SKM-1 treated with dmso at 0.1 percent for 144 hours (cell line): Measurements from ENCODE around the gene ERCC6L.

Experiments used
- DNase-seq: peaks from one replicate; lab custom pipeline; 2025; ENCODE audit not compliant: unreplicated experiment; lab: John Stamatoyannopoulos, UW

ERCC6L gene, protein sequence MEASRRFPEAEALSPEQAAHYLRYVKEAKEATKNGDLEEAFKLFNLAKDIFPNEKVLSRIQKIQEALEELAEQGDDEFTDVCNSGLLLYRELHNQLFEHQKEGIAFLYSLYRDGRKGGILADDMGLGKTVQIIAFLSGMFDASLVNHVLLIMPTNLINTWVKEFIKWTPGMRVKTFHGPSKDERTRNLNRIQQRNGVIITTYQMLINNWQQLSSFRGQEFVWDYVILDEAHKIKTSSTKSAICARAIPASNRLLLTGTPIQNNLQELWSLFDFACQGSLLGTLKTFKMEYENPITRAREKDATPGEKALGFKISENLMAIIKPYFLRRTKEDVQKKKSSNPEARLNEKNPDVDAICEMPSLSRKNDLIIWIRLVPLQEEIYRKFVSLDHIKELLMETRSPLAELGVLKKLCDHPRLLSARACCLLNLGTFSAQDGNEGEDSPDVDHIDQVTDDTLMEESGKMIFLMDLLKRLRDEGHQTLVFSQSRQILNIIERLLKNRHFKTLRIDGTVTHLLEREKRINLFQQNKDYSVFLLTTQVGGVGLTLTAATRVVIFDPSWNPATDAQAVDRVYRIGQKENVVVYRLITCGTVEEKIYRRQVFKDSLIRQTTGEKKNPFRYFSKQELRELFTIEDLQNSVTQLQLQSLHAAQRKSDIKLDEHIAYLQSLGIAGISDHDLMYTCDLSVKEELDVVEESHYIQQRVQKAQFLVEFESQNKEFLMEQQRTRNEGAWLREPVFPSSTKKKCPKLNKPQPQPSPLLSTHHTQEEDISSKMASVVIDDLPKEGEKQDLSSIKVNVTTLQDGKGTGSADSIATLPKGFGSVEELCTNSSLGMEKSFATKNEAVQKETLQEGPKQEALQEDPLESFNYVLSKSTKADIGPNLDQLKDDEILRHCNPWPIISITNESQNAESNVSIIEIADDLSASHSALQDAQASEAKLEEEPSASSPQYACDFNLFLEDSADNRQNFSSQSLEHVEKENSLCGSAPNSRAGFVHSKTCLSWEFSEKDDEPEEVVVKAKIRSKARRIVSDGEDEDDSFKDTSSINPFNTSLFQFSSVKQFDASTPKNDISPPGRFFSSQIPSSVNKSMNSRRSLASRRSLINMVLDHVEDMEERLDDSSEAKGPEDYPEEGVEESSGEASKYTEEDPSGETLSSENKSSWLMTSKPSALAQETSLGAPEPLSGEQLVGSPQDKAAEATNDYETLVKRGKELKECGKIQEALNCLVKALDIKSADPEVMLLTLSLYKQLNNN

DNA sequence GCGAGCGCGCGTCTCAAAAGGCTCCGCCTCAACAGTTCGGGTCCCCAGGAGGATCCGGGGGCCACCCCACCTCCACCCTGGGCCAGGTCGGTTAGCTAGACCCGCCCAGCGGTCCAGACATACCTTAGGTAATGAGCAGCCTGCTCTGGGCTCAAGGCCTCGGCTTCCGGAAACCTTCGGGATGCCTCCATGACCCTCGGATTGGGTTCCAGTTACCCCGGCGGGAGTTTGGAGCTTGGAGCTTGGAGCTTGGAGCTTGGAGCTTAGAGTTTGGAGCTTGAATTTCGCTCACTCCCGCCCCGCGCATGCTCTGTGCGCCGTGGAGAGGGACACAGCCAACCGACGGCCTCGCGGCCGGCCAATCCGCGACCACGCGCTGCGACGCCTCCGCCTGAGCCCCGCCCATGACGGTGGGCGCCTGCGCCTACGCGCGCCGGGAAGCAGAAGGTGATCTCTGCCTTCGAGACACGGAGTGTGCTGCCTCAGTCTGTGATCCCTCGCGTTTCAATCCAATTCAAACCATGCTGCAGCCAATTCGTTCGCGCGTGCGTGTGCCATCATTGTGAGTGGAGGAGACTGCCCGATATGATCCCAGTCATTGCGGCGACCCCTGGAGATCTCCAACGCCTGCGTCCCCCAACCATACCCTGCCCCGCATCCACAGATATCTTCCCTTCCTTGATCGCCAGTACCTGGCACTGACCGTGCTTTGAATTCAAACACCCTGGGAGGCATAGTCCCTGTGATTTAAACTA is at the start of gene ERCC6L:
ERCC6L (minus strand) TSS at position 307 of the 755 bp plus-strand sequence; CDS start at position 191, 116 bp downstream.
- peak; percentile 68 for DNase-seq

GRCh38 chrX:72282302-72282701 is 43.5 kb upstream of the ERCC6L start:
- no peak for DNase-seq

DNA sequence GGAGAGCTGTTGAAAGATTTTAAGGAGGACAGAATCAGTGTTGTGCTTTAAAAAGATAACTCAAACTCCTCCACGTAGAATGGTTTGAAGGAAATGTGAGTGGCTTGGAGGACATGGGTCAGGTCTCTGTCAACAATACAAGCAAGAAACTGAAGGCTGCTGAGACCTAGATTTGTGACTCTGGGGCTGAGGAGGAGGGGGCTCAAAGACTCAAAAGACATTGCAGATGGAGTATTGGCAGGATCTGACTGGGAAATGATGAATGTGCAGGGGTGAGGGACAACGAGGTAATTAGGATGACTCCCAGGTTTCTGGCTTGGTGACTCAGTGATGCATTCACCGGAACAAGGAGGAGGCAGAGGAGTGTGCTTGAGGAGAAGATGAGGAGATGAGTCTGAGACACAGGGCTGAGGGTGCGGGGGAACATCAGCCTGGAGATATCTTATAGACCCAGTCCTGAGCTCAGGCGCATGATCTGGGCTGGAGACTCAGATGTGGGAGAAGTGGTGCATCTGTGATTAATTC is 41.6 kb upstream of the ERCC6L start:
- no peak for DNase-seq

- no peak for DNase-seq
These were observed 37.7 kb upstream of the ERCC6L start for GRCh38 chrX:72276478-72276953.

- DNase-seq, result no peak
These were observed 35.7 kb upstream of the ERCC6L start for GRCh38 chrX:72274526-72274925.

GRCh38 chrX:72273718-72274117 is 34.9 kb upstream of the ERCC6L start:
- no peak for DNase-seq

- no peak for DNase-seq
These were observed 34.0 kb upstream of the ERCC6L start for GRCh38 chrX:72272868-72273267.

- no peak for DNase-seq
These were observed 33.0 kb upstream of the ERCC6L start for GRCh38 chrX:72271812-72272211.

- DNase-seq, result no peak
These were observed 32.4 kb upstream of the ERCC6L start for GRCh38 chrX:72271091-72271788.

DNA sequence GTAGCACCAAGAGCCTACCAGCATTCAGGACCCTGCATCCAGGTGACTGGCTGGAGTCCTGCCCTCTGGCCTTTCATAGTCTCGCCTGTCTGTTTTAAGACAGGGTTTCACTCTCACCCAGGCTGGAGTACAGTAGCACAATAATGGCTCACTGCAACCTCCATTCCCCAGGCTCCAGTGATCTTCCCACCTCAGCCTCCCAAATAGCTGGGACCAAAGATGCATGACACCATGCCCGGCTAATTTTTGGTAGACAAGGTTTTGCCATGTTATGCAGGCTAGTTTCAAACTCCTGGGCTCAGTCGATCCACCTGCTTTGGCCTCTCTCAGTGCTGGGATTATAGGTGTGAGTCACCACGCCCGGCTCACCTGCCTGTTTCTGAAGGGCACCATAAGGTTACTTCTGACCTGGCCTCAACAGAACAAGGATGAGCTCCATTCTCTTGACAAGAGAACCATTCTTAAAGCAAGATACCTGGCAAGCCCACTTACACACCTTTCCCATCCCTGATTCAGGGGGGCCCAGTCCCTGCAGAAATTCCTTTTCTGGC is 31.6 kb upstream of the ERCC6L start:
- no peak for DNase-seq

DNA sequence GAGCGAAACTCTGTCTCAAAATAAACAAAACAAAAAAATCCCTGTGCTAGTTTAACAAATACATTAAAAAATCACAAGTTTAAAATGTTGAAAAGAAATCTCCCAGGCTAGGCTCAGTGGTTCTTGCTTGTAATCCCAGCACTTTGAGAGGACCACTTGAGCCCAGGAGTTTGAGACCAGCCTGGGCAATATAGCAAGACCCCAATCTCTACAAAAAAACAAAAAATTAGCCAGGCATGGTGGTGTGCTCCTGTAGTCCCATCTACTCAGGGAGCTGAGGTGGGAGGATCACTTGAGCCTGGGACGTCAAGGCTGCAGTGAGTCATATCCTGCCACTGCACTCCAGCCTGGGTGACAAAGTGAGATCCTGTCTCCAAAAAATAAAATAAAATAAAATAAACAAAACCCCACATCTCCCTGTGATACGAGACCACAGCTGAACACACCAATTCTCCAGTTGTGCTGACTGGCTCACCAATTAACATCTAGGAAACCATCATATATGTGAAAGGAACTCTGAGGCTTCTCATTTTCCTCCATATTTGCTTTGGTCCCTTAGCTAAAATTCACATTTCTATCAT is 30.9 kb upstream of the ERCC6L start:
- DNase-seq, result no peak

DNA sequence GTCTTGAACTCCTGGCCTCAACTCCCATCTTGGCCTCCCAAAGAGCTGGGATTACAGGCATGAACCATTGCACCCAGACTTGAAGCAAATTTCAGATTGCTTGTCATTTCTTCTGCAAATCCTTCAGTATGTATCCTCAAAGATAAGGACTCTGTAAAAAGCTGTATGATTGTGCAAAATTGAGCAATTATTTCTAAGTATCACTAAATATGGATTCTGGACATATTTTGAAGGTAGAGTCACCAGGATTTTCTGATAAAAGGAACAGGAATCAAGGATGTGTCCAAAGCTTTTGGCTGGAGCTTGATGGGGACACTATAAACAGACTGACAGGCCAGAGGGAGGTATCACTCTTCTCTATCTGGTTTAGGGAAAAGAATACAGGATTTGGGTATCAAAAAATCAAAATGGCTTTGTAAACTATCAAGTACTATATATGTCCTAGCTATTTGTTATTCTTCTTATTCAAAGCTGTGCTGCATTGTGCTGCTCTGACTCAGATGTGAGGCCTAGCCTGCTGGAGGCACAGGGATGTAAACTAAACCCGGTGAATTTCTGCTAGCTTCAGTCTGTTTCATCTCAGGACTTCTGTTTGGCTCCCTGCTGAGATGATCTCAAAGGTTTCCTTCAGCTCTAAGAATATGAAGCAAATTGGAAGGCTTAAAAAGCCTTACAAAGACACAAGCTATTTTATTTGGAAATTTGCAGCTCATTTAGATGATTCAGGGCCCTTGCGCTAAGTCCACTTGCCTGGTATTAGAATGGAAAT is 30.0 kb upstream of the ERCC6L start:
- no peak for DNase-seq

DNA sequence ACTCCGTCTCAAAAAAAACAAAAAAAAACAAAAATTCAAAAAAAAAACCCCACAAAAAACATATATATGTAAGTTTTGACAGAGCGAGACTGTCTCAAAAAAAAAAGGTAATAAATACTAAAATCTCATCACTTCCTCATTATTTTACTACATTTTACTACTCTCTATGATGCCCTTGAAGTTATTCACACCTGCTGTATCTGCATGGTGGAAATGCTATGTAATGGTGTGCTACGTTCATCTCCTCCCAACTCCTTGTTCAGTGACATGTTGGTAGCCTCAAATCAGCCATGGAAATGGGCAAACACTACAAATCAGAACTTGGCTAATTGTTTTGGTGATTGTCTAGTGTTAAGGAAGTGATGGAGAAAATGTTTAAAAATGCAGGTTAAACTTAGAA is 26.4 kb upstream of the ERCC6L start:
- no peak for DNase-seq

- DNase-seq, result no peak
These were observed 23.2 kb upstream of the ERCC6L start for GRCh38 chrX:72262077-72262476.

GRCh38 chrX:72260448-72260847 is 21.6 kb upstream of the ERCC6L start:
- no peak for DNase-seq

GRCh38 chrX:72258174-72258573 is 19.3 kb upstream of the ERCC6L start:
- no peak for DNase-seq

GRCh38 chrX:72255864-72256263 is 17.0 kb upstream of the ERCC6L start:
- no peak for DNase-seq

GRCh38 chrX:72255445-72255844 is 16.6 kb upstream of the ERCC6L start:
- DNase-seq, result no peak
